Prostate gland (tissue), 2 donors: ENCODE data around the gene KAZN.

Experiments used
- CTCF ChIP-seq, 4 experiments: fragments of 200-600 bp in 2 of 4; fragments of 450-650 bp in 2 of 4; sonication (generic) in 2 of 4; IDR thresholded peaks; 1 replicate in 3 of 4; 2 replicates in 1 of 4; pipeline ENCODE4 v1.5.1; 2016 to 2019; ENCODE audit warnings: antibody characterized with exemption in 4 of 4, mild to moderate bottlenecking in 2 of 4, moderate library complexity in 2 of 4
- POLR2A ChIP-seq: fragments of 450-650 bp; IDR thresholded peaks from one replicate; pipeline ENCODE4 v1.6.1; 2016; ENCODE audit warnings: antibody characterized with exemption, mild to moderate bottlenecking
- POLR2AphosphoS5 ChIP-seq: sonication (generic); formaldehyde crosslinking; IDR thresholded peaks from one replicate; pipeline ENCODE4 v1.6.1; 2017; ENCODE audit warnings: antibody characterized with exemption

GRCh38 chr1:14790982-14791381 is 192.5 kb downstream of the KAZN start:
- TF ChIP-seq CTCF (IDR thresholded peaks at IDR 0.05): no peak
- no peak for TF ChIP-seq POLR2A
- no peak for TF ChIP-seq POLR2AphosphoS5
